ENCODE measurements around the gene BEST1. TPM values are rescaled to one million over a fixed set of nuclear protein-coding genes. Genes with fewer than 3 reads are reported as not detected.

Gene BEST1
- total and polyA plus RNA-seq, 2 donors (not counting 3 experiments of a cell fraction or from before 2014, with no cell fraction given) = 0.04 TPM; not detected in 1

DNA sequence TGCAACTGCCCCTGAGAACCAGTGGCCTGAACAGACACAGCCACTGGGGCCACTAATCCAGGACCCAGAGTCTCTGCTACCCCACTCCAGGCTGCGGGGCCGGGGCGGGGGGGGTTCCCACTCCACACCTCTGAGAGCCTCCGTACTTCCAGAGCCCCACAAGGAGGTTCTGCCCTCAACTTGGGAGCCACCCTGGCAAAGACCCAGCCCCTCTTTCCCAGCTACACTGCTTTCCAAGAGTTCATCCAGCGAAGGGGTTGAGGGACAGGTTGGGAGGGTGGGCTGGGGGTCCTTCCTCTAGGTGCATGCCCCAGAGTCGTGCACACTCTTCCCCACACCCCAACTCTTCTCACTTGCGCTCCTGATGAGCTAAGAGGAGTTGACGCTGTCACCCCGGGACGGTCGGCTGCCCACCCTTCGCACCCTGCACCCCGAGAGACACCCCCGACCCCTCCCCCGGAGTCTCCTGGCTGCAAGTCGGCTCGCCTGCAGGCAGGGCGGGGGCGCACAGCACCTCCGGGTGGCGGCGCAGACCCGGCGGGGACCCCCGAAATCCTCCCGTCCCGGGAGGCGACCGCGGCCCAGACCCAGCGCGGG is 33.3 kb upstream of the BEST1 start:
- Histone ChIP-seq H3K27me3 (ENCODE audit: control insufficient read depth in 2 of 2, insufficient read depth in 2 of 2, low read length in 2 of 2) (peaks cover 11 to 22% of the 10 kb centered on the region in 2 experiments), H3K9me1 (replicated peaks; ENCODE audit: control insufficient read depth, extremely low read depth, insufficient read depth, low read length) (no peaks in the 10 kb centered on the region), H3K9ac (replicated peaks; ENCODE audit: extremely low read depth, insufficient read depth, low read length) (no peak overlapping the region), H3K36me3 (ENCODE audit: control insufficient read depth in 2 of 2, extremely low read depth in 1 of 2, insufficient read depth in 2 of 2, low read length in 2 of 2) (no peaks in the 10 kb centered on the region), H3K4me1 (ENCODE audit: control insufficient read depth, extremely low read depth, insufficient read depth, low read length) (no peaks in the 10 kb centered on the region), H3K9me3 (replicated peaks; ENCODE audit: control insufficient read depth, insufficient read depth, low read length) (no peaks in the 10 kb centered on the region), H3K27ac (ENCODE audit: insufficient read depth, low read depth, low read length) (no peak overlapping the region), H2AFZ (ENCODE audit: low read depth, low read length) (peak overlapping the region; percentile 67), H3K79me2 (ENCODE audit: control insufficient read depth, insufficient read depth, low read length) (no peaks in the 10 kb centered on the region), H3K4me2 (ENCODE audit: insufficient read depth, low read length) (peak overlapping the region; percentile 58), H3K4me3 (replicated peaks in 1 of 3; ENCODE audit: insufficient read depth in 1 of 3, low read depth in 1 of 3, low read length in 3 of 3) (peak overlapping the region in 1 of 3 experiments; percentile 22), H4K20me1 (replicated peaks; ENCODE audit: control insufficient read depth, extremely low read depth, insufficient read depth, low read length) (no peaks in the 10 kb centered on the region)
- ChIA-PET POLR2A (no interaction called here), CTCF (interaction anchor here (1.1 to 2.3 kb wide), 3 partner anchors 18 to 191 kb away, joined by 4 to 11 read pairs (median 7); no protein-coding TSS in a partner anchor)
- FAIRE-seq (no peak), DNase-seq (ENCODE audit: low read depth, low spot score) (no peak)
- BruUV-seq (replicated peaks) = no TSS peak
- intact Hi-C loops (cut with micrococcal nuclease) (no loop called here), dilution Hi-C loops (cut with MboI; ENCODE audit: extremely low pct_ligation_motif_present, low sequenced_read_pairs) (no loop called here)
- TF ChIP-seq, protein P1, sequence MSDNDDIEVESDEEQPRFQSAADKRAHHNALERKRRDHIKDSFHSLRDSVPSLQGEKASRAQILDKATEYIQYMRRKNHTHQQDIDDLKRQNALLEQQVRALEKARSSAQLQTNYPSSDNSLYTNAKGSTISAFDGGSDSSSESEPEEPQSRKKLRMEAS (IDR thresholded peaks at IDR 0.05; ENCODE audit: insufficient read depth, insufficient read length) = no peak
- TF ChIP-seq CTCF (IDR thresholded peaks at IDR 0.05; ENCODE audit: extremely low read depth in 1 of 2, insufficient read depth in 1 of 2, low read depth in 1 of 2, low read length in 2 of 2) (no peak), EZH2 (IDR thresholded peaks at IDR 0.05; ENCODE audit: borderline replicate concordance, low read depth, low read length, severe bottlenecking) (peak; percentile 21), GATA2 (IDR thresholded peaks at IDR 0.05; ENCODE audit: insufficient read depth, insufficient read length, low read depth, low read length) (no peak)
